ENCODE results near the gene ZBTB32.

GRCh38 chr19:35754370-35755130 lies 50.2 kb downstream of the ZBTB32 start:
- TF ChIP-seq CTCF (IDR thresholded peaks at IDR 0.05): no peak
- TF ChIP-seq EP300 (IDR thresholded peaks at IDR 0.05; ENCODE audit: borderline replicate concordance in 1 of 2, low read depth in 1 of 2, low read length in 1 of 2): no peak
- TF ChIP-seq RAD21 (IDR thresholded peaks at IDR 0.05; ENCODE audit: low read length): no peak
- TF ChIP-seq POLR2AphosphoS5 (IDR thresholded peaks at IDR 0.05; ENCODE audit: low read depth, low read length): no peak
- TF ChIP-seq EZH2phosphoT487 (IDR thresholded peaks at IDR 0.05; ENCODE audit: borderline replicate concordance, low read depth): no peak
